Right lobe of liver (tissue), 6 donors: ENCODE data around the gene KCNQ1. TPM values are rescaled to one million over a fixed set of nuclear protein-coding genes. Genes with fewer than 3 reads are reported as not detected.

Source experiments
- ATAC-seq, 4 donors: fragments of 200-7000 bp; cut with Tn5 transposase; one replicate each; pipeline ENCODE4 v1.9.1; 2020; ENCODE audit warnings: mild to moderate bottlenecking in 4 of 4, moderate library complexity in 4 of 4
- DNase-seq, 3 donors: peaks; one replicate each; pipeline ENCODE4 v3.0.0-alpha.2; 2020
- H3K27ac ChIP-seq, 3 donors: fragments of 200-600 bp; one replicate each; pipeline ENCODE4 v1.8.0; 2022
- H3K27me3 ChIP-seq, 2 donors: fragments of 200-600 bp; one replicate each; pipeline ENCODE4 v1.8.0; 2022
- H3K36me3 ChIP-seq, 4 donors: fragments of 200-600 bp; sonication (generic) in 1 of 4; one replicate each; pipeline versions ENCODE4 v1.5.1 to v1.8.0; 2017 to 2022; ENCODE audit warnings: control low read depth in 1 of 4
- H3K4me1 ChIP-seq, 4 donors: fragments of 200-600 bp; sonication (generic) in 1 of 4; one replicate each; pipeline versions ENCODE4 v1.5.1 to v1.8.0; 2017 to 2022; ENCODE audit warnings: control low read depth in 1 of 4
- H3K4me3 ChIP-seq, 3 donors: fragments of 200-600 bp; one replicate each; pipeline ENCODE4 v1.8.0; 2022
- H3K9me3 ChIP-seq, 4 donors: fragments of 200-600 bp; sonication (generic) in 1 of 4; one replicate each; pipeline versions ENCODE4 v1.5.1 to v1.8.0; 2017 to 2022; ENCODE audit warnings: control low read depth in 1 of 4
- CTCF ChIP-seq, 4 donors: fragments of 200-600 bp in 3 of 4; fragments of 450-650 bp in 1 of 4; IDR thresholded peaks; one replicate each; pipeline versions ENCODE4 v1.5.1 to v1.8.0; 2016 to 2022; ENCODE audit warnings: antibody characterized with exemption in 4 of 4, mild to moderate bottlenecking in 2 of 4
- POLR2A ChIP-seq: fragments of 450-650 bp; IDR thresholded peaks from one replicate; pipeline ENCODE4 v1.6.1; 2017; ENCODE audit warnings: antibody characterized with exemption, mild to moderate bottlenecking
- WGBS: methylation state at CpG from one replicate; pipeline ENCODE4 v1.1.6; 2018; ENCODE audit warnings: low coverage, low lambda C conversion rate; ENCODE audit not compliant: insufficient coverage; ENCODE audit errors: missing lambda C conversion rate; 5-methylcytosine and 5-hydroxymethylcytosine counted together
- intact Hi-C, 2 donors: fragments of 100-400 bp; cut with DNase I; formaldehyde crosslinking; loops; one replicate each; pipeline versions ENCODE4 v1.11.2 to v1.14.1; 2022
- total RNA-seq, 6 experiments: library from RNA; depleted of rRNA in 2 of 6; stranded (reverse); fragments of >200 nt in 2 of 6; fragmentation: NEBNext Ultra II Directional in 3 of 6; extraction: Animal tissue kit (Norgen Biotek cat#: 25700) in 3 of 6; gene quantifications; one replicate each; pipeline versions ENCODE4 v1.1.0 to v1.2.4, GENCODE V29; 2016 to 2023
- donor health status: DM: no; HTN: yes; CAD: no.
- donor health status: DM: no; HTN: no; CAD: no.
- donor health status: DM: no; HTN: no; CAD: no.
- donor health status: DM: no; HTN: yes; CAD: no.
- donor health status: DM: no; HTN: yes; CAD: no.

KCNQ1 gene
- total RNA-seq, 6 experiments from 2014 or later = 0.61 to 2.4 (median 1.8) TPM

- ATAC-seq (no peak), DNase-seq (peak in 1 of 3 donors; percentile 29)
- Histone ChIP-seq H3K36me3 (no peaks in the 10 kb centered on the region), H3K9me3 (no peaks in the 10 kb centered on the region), H3K27ac (no peak overlapping the region), H3K4me1 (no peaks in the 10 kb centered on the region), H3K4me3 (no peak overlapping the region), H3K27me3 (no peaks in the 10 kb centered on the region)
- TF ChIP-seq POLR2A (no peak), CTCF (IDR thresholded peaks at IDR 0.05) (no peak)
- WGBS = 68% methylated on average over 4 of the region's 8 CpGs
- intact Hi-C loops = loop anchor here in 1 of 2 donors (5.0 kb wide), 1 partner anchor 458 kb away; no protein-coding TSS in a partner anchor
Measured at GRCh38 chr11:2434008-2434407, 10.8 kb upstream of the KCNQ1 start.

GRCh38 chr11:2434506-2435255 is 10.1 kb upstream of the KCNQ1 start:
- no peak overlapping the region for H3K4me3 ChIP-seq
- TF ChIP-seq CTCF (IDR thresholded peaks at IDR 0.05) (no peak), POLR2A (no peak)
- no peaks in the 10 kb centered on the region for H3K9me3 ChIP-seq
- H3K27ac ChIP-seq = no peak overlapping the region
- H3K4me1 ChIP-seq = no peaks in the 10 kb centered on the region
- 75% methylated on average over 9 of the region's 11 CpGs for WGBS
- intact Hi-C loops = loop anchor here in 1 of 2 donors (5.0 kb wide), 1 partner anchor 458 kb away; no protein-coding TSS in a partner anchor
- DNase-seq (peak in 1 of 3 donors; percentile 5), ATAC-seq (no peak)
- no peaks in the 10 kb centered on the region for H3K27me3 ChIP-seq
- H3K36me3 ChIP-seq = no peaks in the 10 kb centered on the region

- intact Hi-C loops = no loop called here
- ATAC-seq = no peak
- H3K27me3 ChIP-seq = no peaks in the 10 kb centered on the region
- no peaks in the 10 kb centered on the region for H3K9me3 ChIP-seq
- TF ChIP-seq POLR2A = no peak
- TF ChIP-seq CTCF (IDR thresholded peaks at IDR 0.05) = no peak
- H3K27ac ChIP-seq = no peak overlapping the region
- no peaks in the 10 kb centered on the region for H3K4me1 ChIP-seq
- 38% methylated on average over 9 of the region's 12 CpGs for WGBS
- H3K36me3 ChIP-seq = no peaks in the 10 kb centered on the region
- no peak overlapping the region for H3K4me3 ChIP-seq
- DNase-seq = peak in 1 of 3 donors; percentile 25
Measured at GRCh38 chr11:2435288-2436012, 9.4 kb upstream of the KCNQ1 start.

- Histone ChIP-seq H3K27me3 (no peaks in the 10 kb centered on the region), H3K27ac (no peak overlapping the region), H3K4me3 (no peak overlapping the region), H3K9me3 (no peaks in the 10 kb centered on the region), H3K36me3 (no peaks in the 10 kb centered on the region), H3K4me1 (no peaks in the 10 kb centered on the region)
- intact Hi-C loops = no loop called here
- ATAC-seq (no peak), DNase-seq (peak in 1 of 3 donors; percentile 35)
- TF ChIP-seq CTCF (IDR thresholded peaks at IDR 0.05) (no peak), POLR2A (no peak)
- 77% methylated on average over 5 of the region's 10 CpGs for WGBS
Measured at GRCh38 chr11:2436013-2436520, 8.7 kb upstream of the KCNQ1 start.
